ENCODE measurements around the gene GIMD1. TPM values are rescaled to one million over a fixed set of nuclear protein-coding genes. Genes with fewer than 3 reads are reported as not detected.

Gene GIMD1
- total and polyA plus RNA-seq, 3 donors from 2014 or later = not detected

DNA sequence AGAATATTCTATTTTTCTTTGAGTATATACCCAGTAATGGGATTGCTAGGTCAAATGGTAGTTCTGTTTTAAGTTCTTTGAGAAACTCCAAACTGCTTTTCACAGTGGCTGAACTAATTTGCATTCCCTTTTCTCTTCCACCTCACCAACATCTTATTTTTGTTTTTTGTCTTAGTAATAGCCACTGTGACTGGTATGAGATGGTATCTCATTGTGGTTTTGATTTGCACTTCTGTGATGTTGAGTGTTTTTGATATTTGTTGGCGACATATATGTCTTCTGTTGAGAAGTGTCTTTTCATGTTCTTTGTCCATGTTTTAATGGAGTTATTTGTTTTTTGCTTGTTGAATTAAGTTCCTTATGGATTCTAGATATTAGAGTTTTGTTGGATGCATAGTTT, 27.8 kb downstream of the GIMD1 start:
- no peak overlapping the region for H3K27ac ChIP-seq
- H3K36me3 ChIP-seq (ENCODE audit: low read depth, missing control alignments) = no peaks in the 10 kb centered on the region
- WGBS, 2 donors = 85 to 100% methylated on average over 1 of the region's 1 CpG
- no peaks in the 10 kb centered on the region for H3K9me3 ChIP-seq
- no peak for DNase-seq
- H3K27me3 ChIP-seq = no peaks in the 10 kb centered on the region
- no peaks in the 10 kb centered on the region for H3K4me1 ChIP-seq
- TF ChIP-seq POLR2A (IDR thresholded peaks at IDR 0.05) (no peak), CTCF (IDR thresholded peaks at IDR 0.05) (no peak)
- intact Hi-C loops (cut with DNase I; ENCODE audit: low total_unique reads) = no loop called here
- no peak overlapping the region for H3K4me3 ChIP-seq

GRCh38 chr4:106339431-106339830, 29.1 kb downstream of the GIMD1 start:
- 95 to 96% methylated on average over 4 of the region's 4 CpGs for WGBS, 2 donors
- Histone ChIP-seq H3K4me1 (no peaks in the 10 kb centered on the region), H3K9me3 (no peaks in the 10 kb centered on the region), H3K4me3 (no peak overlapping the region), H3K27me3 (no peaks in the 10 kb centered on the region), H3K36me3 (ENCODE audit: low read depth, missing control alignments) (no peaks in the 10 kb centered on the region), H3K27ac (no peak overlapping the region)
- no peak for TF ChIP-seq POLR2A (IDR thresholded peaks at IDR 0.05)
- TF ChIP-seq CTCF (IDR thresholded peaks at IDR 0.05) = no peak
- no peak for DNase-seq
- intact Hi-C loops (cut with DNase I; ENCODE audit: low total_unique reads) = no loop called here

DNA sequence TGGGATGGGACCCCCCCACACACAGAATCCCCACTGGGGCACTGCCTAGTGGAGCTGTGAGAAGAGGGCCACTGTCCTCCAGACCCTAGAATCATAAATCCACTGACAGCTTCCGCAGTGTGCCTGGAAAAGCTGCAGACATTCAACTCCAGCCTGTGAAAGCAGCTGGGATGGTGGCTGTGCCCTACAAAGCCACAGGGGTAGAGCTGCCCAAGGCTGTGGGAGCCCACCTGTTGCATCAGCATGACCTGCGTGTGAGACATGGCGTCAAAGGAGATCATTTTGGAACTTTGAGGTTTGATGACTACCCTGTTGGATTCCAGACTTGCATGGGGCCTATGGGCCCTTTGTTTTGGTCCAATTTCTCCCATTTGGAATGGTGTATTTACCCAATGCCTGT, 29.9 kb downstream of the GIMD1 start:
- WGBS, 2 donors = 92 to 95% methylated on average over 3 of the region's 3 CpGs
- no peak for TF ChIP-seq POLR2A (IDR thresholded peaks at IDR 0.05)
- no peak for TF ChIP-seq CTCF (IDR thresholded peaks at IDR 0.05)
- intact Hi-C loops (cut with DNase I; ENCODE audit: low total_unique reads) = no loop called here

GRCh38 chr4:106337916-106338315, 30.7 kb downstream of the GIMD1 start:
- intact Hi-C loops (cut with DNase I; ENCODE audit: low total_unique reads) = no loop called here
- TF ChIP-seq CTCF (IDR thresholded peaks at IDR 0.05) (no peak), POLR2A (IDR thresholded peaks at IDR 0.05) (no peak)
- no peak overlapping the region for H3K27ac ChIP-seq
- H3K36me3 ChIP-seq (ENCODE audit: low read depth, missing control alignments) = no peaks in the 10 kb centered on the region
- no peaks in the 10 kb centered on the region for H3K27me3 ChIP-seq
- H3K4me1 ChIP-seq = no peaks in the 10 kb centered on the region
- no peak overlapping the region for H3K4me3 ChIP-seq
- DNase-seq = no peak
- H3K9me3 ChIP-seq = no peaks in the 10 kb centered on the region

More for the DNA sequence above, 29.9 kb downstream of the GIMD1 start:
- Histone ChIP-seq H3K27me3 (no peaks in the 10 kb centered on the region), H3K27ac (no peak overlapping the region), H3K36me3 (ENCODE audit: low read depth, missing control alignments) (no peaks in the 10 kb centered on the region), H3K4me3 (no peak overlapping the region), H3K4me1 (no peaks in the 10 kb centered on the region), H3K9me3 (no peaks in the 10 kb centered on the region)
- DNase-seq = no peak

GRCh38 chr4:106336618-106337017, 32.0 kb downstream of the GIMD1 start:
- H3K27me3 ChIP-seq = no peaks in the 10 kb centered on the region
- no peaks in the 10 kb centered on the region for H3K36me3 ChIP-seq (ENCODE audit: low read depth, missing control alignments)
- WGBS, 2 donors = 94 to 99% methylated on average over 3 of the region's 3 CpGs
- DNase-seq = no peak
- TF ChIP-seq POLR2A (IDR thresholded peaks at IDR 0.05) (no peak), CTCF (IDR thresholded peaks at IDR 0.05) (no peak)
- no peaks in the 10 kb centered on the region for H3K4me1 ChIP-seq
- H3K9me3 ChIP-seq = no peaks in the 10 kb centered on the region
- H3K27ac ChIP-seq = no peak overlapping the region
- intact Hi-C loops (cut with DNase I; ENCODE audit: low total_unique reads) = no loop called here
- no peak overlapping the region for H3K4me3 ChIP-seq
